Smooth muscle cell (in vitro differentiated cells): ENCODE measurements around the gene HPN. TPM values are rescaled to one million over a fixed set of nuclear protein-coding genes. Genes with fewer than 3 reads are reported as not detected.

ENCODE experiments used
- DNase-seq: peaks from one replicate; lab custom pipeline; 2025; ENCODE audit not compliant: unreplicated experiment; lab: John Stamatoyannopoulos, UW
- H2AFZ ChIP-seq: fragments of 200-600 bp; sonication (generic); 2 replicates; pipeline ENCODE4 v1.6.0; 2016; ENCODE audit warnings: antibody characterized with exemption, low read depth, mild to moderate bottlenecking
- H3F3A ChIP-seq: fragments of 200-600 bp; sonication (generic); 2 replicates; pipeline ENCODE4 v1.6.0; 2017; ENCODE audit warnings: antibody characterized with exemption, low read depth
- H3K27ac ChIP-seq: fragments of 200-600 bp; sonication (generic); 2 replicates; pipeline ENCODE4 v1.5.1; 2016; ENCODE audit warnings: low read depth, mild to moderate bottlenecking
- H3K27me3 ChIP-seq: fragments of 200-600 bp; sonication (generic); 2 replicates; pipeline ENCODE4 v1.6.1; 2016; ENCODE audit warnings: low read depth, mild to moderate bottlenecking
- H3K36me3 ChIP-seq: fragments of 200-600 bp; sonication (generic); 2 replicates; pipeline ENCODE4 v1.5.1; 2016; ENCODE audit warnings: low read depth
- H3K4me1 ChIP-seq: fragments of 200-600 bp; sonication (generic); 2 replicates; pipeline ENCODE4 v1.5.1; 2016; ENCODE audit warnings: low read depth
- H3K4me2 ChIP-seq: fragments of 200-600 bp; sonication (generic); 2 replicates; pipeline ENCODE4 v1.6.0; 2016; ENCODE audit warnings: mild to moderate bottlenecking
- H3K4me3 ChIP-seq: fragments of 200-600 bp; sonication (generic); 2 replicates; pipeline ENCODE4 v1.5.1; 2016; ENCODE audit warnings: mild to moderate bottlenecking
- H3K79me2 ChIP-seq: fragments of 200-600 bp; sonication (generic); 2 replicates; pipeline ENCODE4 v1.6.0; 2016; ENCODE audit warnings: low read depth, mild to moderate bottlenecking
- H3K9ac ChIP-seq: fragments of 200-600 bp; sonication (generic); 2 replicates; pipeline ENCODE4 v1.6.0; 2016; ENCODE audit warnings: low read depth
- H3K9me3 ChIP-seq: fragments of 200-600 bp; sonication (generic); replicated peaks from 2 replicates; pipeline ENCODE4 v1.5.1; 2016; ENCODE audit warnings: low read depth
- H4K20me1 ChIP-seq: fragments of 200-600 bp; sonication (generic); 2 replicates; pipeline ENCODE4 v1.6.0; 2016; ENCODE audit warnings: low read depth
- WGBS: methylation state at CpG from one replicate; pipeline ENCODE4 v1.1.7; 2016; ENCODE audit warnings: low lambda C conversion rate; 5-methylcytosine and 5-hydroxymethylcytosine counted together
- polyA plus RNA-seq: library from polyadenylated mRNA; unstranded; fragments of >200 nt; fragmentation: Nextera tagmentation; extraction: Ambion mirVana; gene quantifications from 2 replicates; pipeline ENCODE4 v1.2.1, GENCODE V29; 2016
- total RNA-seq: library from RNA; depleted of rRNA; stranded (reverse); fragments of >200 nt; gene quantifications from 2 replicates; pipeline ENCODE4 v1.2.3, GENCODE V29; 2014
- TF ChIP-seq, protein P1 (sequence below): fragments of 200-600 bp; sonication (generic); IDR thresholded peaks from 2 replicates; pipeline ENCODE4 v1.5.1; 2017; ENCODE audit warnings: borderline replicate concordance, mild to moderate bottlenecking, antibody characterized with exemption; ENCODE audit not compliant: insufficient read depth, poor library complexity, severe bottlenecking

The HPN gene
- total and polyA plus RNA-seq, 2 experiments from 2014 or later, result 1.3 to 4.1 TPM

DNA sequence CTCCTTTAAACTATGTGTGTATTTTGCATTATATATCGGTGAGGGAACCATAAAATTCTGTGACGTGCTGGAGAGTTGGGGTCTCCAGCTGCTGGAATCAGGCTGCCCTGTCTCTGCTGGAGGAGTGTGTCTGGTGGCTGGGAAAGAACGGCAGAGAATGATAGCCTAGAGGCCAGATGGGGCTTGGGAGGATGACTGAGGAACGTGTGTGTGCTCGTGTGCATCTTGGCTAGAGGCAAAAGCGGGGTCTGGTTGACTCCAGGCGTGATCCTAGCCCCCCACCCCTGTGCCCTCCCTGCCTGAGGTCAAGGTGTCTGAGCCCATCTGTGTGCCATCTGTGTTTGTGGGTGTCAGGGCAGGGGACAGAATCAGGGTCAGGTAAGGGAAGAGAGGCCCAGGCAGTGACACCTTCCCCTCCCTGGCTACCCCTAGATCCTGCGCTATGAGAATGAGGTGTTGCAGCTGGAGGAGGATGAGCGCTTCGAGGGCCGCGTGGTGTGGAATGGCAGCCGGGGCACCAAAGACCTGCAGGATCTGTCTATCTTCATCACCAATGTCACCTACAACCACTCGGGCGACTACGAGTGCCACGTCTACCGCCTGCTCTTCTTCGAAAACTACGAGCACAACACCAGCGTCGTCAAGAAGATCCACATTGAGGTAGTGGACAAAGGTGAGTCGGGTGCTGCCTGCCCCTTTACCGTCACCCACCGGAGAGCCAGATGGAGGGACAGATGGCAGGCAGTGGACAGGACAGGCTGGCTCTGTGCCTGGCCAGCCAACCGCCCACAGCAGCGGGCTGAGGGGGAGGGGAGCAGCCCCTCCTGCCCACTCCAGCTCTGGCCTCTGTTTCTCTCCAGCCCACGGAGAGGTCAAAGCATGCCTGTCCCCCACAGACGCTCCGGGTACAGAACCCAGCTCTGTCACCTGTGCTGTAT, 8.2 kb upstream of the HPN start:
- no peaks in the 10 kb centered on the region for H3F3A ChIP-seq
- TF ChIP-seq, protein P1, sequence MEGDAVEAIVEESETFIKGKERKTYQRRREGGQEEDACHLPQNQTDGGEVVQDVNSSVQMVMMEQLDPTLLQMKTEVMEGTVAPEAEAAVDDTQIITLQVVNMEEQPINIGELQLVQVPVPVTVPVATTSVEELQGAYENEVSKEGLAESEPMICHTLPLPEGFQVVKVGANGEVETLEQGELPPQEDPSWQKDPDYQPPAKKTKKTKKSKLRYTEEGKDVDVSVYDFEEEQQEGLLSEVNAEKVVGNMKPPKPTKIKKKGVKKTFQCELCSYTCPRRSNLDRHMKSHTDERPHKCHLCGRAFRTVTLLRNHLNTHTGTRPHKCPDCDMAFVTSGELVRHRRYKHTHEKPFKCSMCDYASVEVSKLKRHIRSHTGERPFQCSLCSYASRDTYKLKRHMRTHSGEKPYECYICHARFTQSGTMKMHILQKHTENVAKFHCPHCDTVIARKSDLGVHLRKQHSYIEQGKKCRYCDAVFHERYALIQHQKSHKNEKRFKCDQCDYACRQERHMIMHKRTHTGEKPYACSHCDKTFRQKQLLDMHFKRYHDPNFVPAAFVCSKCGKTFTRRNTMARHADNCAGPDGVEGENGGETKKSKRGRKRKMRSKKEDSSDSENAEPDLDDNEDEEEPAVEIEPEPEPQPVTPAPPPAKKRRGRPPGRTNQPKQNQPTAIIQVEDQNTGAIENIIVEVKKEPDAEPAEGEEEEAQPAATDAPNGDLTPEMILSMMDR, result no peak
- H3K79me2 ChIP-seq, result no peaks in the 10 kb centered on the region
- peaks cover 2% of the 10 kb centered on the region for H4K20me1 ChIP-seq
- H3K4me2 ChIP-seq, result no peak overlapping the region
- WGBS, result 93% methylated on average over 30 of the region's 30 CpGs
- no peak overlapping the region for H3K27ac ChIP-seq
- no peak overlapping the region for H3K4me3 ChIP-seq
- no peak overlapping the region for H3K9ac ChIP-seq
- no peaks in the 10 kb centered on the region for H3K4me1 ChIP-seq
- H2AFZ ChIP-seq, result no peak overlapping the region
- H3K27me3 ChIP-seq, result peaks cover 16% of the 10 kb centered on the region
- H3K9me3 ChIP-seq, result no peaks in the 10 kb centered on the region
- DNase-seq, result no peak
- H3K36me3 ChIP-seq, result no peaks in the 10 kb centered on the region

GRCh38 chr19:35034005-35034502, 7.5 kb upstream of the HPN start:
- Histone ChIP-seq H3F3A (no peaks in the 10 kb centered on the region), H4K20me1 (no peaks in the 10 kb centered on the region), H2AFZ (no peak overlapping the region), H3K9ac (no peak overlapping the region), H3K27ac (no peak overlapping the region), H3K4me1 (no peaks in the 10 kb centered on the region), H3K36me3 (no peaks in the 10 kb centered on the region), H3K27me3 (peaks cover 16% of the 10 kb centered on the region), H3K9me3 (no peaks in the 10 kb centered on the region), H3K4me3 (no peak overlapping the region), H3K79me2 (no peaks in the 10 kb centered on the region), H3K4me2 (no peak overlapping the region)
- TF ChIP-seq, protein P1, result no peak
- DNase-seq, result no peak
- 93% methylated on average over 17 of the region's 17 CpGs for WGBS

- H3K36me3 ChIP-seq, result no peaks in the 10 kb centered on the region
- H3K4me3 ChIP-seq, result no peak overlapping the region
- no peaks in the 10 kb centered on the region for H3K4me1 ChIP-seq
- H3K79me2 ChIP-seq, result no peaks in the 10 kb centered on the region
- H3K9ac ChIP-seq, result no peak overlapping the region
- DNase-seq, result no peak
- no peaks in the 10 kb centered on the region for H3F3A ChIP-seq
- TF ChIP-seq, protein P1, result no peak
- H3K4me2 ChIP-seq, result no peak overlapping the region
- no peak overlapping the region for H2AFZ ChIP-seq
- H4K20me1 ChIP-seq, result no peaks in the 10 kb centered on the region
- H3K27me3 ChIP-seq, result peaks cover 16% of the 10 kb centered on the region
- no peaks in the 10 kb centered on the region for H3K9me3 ChIP-seq
- H3K27ac ChIP-seq, result no peak overlapping the region
- 93% methylated on average over 17 of the region's 17 CpGs for WGBS
These were observed 6.7 kb upstream of the HPN start for GRCh38 chr19:35034588-35035382.
